Osteocyte (in vitro differentiated cells): ENCODE data around the gene NME7. TPM values are rescaled to one million over a fixed set of nuclear protein-coding genes. Genes with fewer than 3 reads are reported as not detected.

Source experiments
- DNase-seq: peaks from one replicate; pipeline ENCODE4 v3.0.0; 2021; ENCODE audit warnings: mixed read lengths; ENCODE audit not compliant: unreplicated experiment; ENCODE audit errors: extremely low spot score
- H3K27ac Mint-ChIP-seq: one replicate; pipeline ENCODE4 v1.8.0; 2021; ENCODE audit warnings: mild to moderate bottlenecking, mixed read lengths; ENCODE audit not compliant: unreplicated experiment
- H3K27me3 Mint-ChIP-seq: one replicate; pipeline ENCODE4 v1.8.0; 2021; ENCODE audit warnings: mixed read lengths; ENCODE audit not compliant: unreplicated experiment
- H3K36me3 Mint-ChIP-seq: one replicate; pipeline ENCODE4 v1.8.0; 2021; ENCODE audit warnings: mixed read lengths; ENCODE audit not compliant: unreplicated experiment
- H3K4me1 Mint-ChIP-seq: one replicate; pipeline ENCODE4 v1.8.0; 2021; ENCODE audit warnings: mixed read lengths; ENCODE audit not compliant: unreplicated experiment
- H3K4me3 Mint-ChIP-seq: one replicate; pipeline ENCODE4 v1.8.0; 2021; ENCODE audit warnings: mild to moderate bottlenecking, moderate library complexity, mixed read lengths; ENCODE audit not compliant: unreplicated experiment
- H3K9me3 Mint-ChIP-seq: one replicate; pipeline ENCODE4 v1.8.0; 2021; ENCODE audit warnings: mixed read lengths; ENCODE audit not compliant: unreplicated experiment
- CTCF ChIP-seq: fragments of 200-600 bp; sonication (generic); IDR thresholded peaks from 2 replicates; pipeline ENCODE4 v1.5.0; 2021; ENCODE audit warnings: antibody characterized with exemption, mild to moderate bottlenecking, moderate library complexity
- total RNA-seq: library from RNA; stranded (reverse); gene quantifications from 2 replicates; pipeline ENCODE4 v1.2.1, GENCODE V29; 2021

The NME7 gene
- total RNA-seq, 1 donor from 2014 or later: 20.5 TPM

DNA sequence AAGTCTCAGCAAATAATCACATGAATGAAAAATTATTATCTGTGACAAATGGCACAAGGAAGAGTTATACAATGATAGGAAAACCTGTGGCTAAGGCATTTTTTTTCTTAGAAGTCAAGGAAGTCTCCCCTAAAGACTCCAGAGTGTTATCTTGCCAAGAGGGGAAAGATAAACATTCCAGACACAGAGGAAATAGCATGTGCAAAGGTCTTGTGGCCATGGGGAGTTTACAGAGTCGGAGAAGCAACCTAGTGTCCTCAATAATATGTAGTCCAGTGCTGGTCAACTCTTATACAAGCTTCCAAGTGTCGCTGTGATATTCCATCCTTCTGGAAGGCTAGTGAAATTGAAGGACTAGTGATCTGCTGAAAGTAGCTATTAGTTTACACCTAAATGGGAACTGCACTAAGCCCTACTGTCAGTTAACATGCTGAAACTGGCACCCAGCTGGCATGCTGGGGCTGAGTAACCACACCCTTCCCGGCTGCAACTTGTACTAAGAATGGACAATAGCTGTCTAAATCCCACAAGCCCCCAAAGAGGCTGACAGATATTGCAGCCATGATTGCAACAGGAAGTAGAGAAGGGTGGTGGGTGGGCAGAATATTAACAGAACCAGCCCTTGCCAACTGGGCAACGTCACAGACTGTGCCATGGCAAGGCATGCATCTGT, 272.6 kb downstream of the NME7 start:
- DNase-seq: no peak
- H3K27ac Mint-ChIP-seq: no peak overlapping the region
- no peak overlapping the region for H3K4me3 Mint-ChIP-seq
- TF ChIP-seq CTCF: no peak
- H3K9me3 Mint-ChIP-seq: no peaks in the 10 kb centered on the region
- H3K27me3 Mint-ChIP-seq: peaks cover 7% of the 10 kb centered on the region
- H3K36me3 Mint-ChIP-seq: no peaks in the 10 kb centered on the region
- peaks cover 8% of the 10 kb centered on the region for H3K4me1 Mint-ChIP-seq

DNA sequence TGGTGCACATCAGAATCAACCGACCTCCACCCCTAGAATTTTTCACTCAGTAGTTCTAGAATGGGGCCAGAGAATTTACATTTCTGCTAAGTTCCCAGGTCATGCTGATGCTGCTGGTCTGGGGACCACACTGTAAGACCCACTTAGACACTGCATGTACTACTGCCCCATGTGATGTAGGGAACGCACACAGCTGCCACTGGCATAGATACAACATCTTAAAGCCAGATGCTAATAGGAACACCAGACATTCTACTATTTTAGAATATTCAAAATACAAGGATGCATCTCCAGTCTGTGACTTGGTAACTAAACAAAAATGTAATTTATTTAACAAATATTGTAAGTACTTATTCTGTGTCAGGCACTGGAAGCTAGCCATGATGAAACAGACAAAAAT, 275.2 kb downstream of the NME7 start:
- Mint-ChIP-seq H3K27me3 (peaks cover 7% of the 10 kb centered on the region), H3K27ac (no peak overlapping the region), H3K9me3 (no peaks in the 10 kb centered on the region), H3K36me3 (no peaks in the 10 kb centered on the region), H3K4me3 (no peak overlapping the region), H3K4me1 (peaks cover 8% of the 10 kb centered on the region)
- DNase-seq: no peak
- no peak for TF ChIP-seq CTCF

- no peak for TF ChIP-seq CTCF
- H3K9me3 Mint-ChIP-seq: no peaks in the 10 kb centered on the region
- H3K4me3 Mint-ChIP-seq: no peak overlapping the region
- H3K36me3 Mint-ChIP-seq: no peaks in the 10 kb centered on the region
- peak; percentile 19 for DNase-seq
- H3K4me1 Mint-ChIP-seq: peaks cover 8% of the 10 kb centered on the region
- H3K27ac Mint-ChIP-seq: no peak overlapping the region
- H3K27me3 Mint-ChIP-seq: peaks cover 7% of the 10 kb centered on the region
Measured at GRCh38 chr1:169091480-169091941, 276.1 kb downstream of the NME7 start.

GRCh38 chr1:169090900-169091311, 276.7 kb downstream of the NME7 start:
- H3K27ac Mint-ChIP-seq: no peak overlapping the region
- H3K4me1 Mint-ChIP-seq: peaks cover 8% of the 10 kb centered on the region
- no peaks in the 10 kb centered on the region for H3K36me3 Mint-ChIP-seq
- H3K9me3 Mint-ChIP-seq: no peaks in the 10 kb centered on the region
- H3K4me3 Mint-ChIP-seq: no peak overlapping the region
- TF ChIP-seq CTCF: no peak
- peaks cover 7% of the 10 kb centered on the region for H3K27me3 Mint-ChIP-seq
- peak; percentile 42 for DNase-seq

- Mint-ChIP-seq H3K9me3 (no peaks in the 10 kb centered on the region), H3K4me3 (no peak overlapping the region), H3K27me3 (peaks cover 7% of the 10 kb centered on the region), H3K36me3 (no peaks in the 10 kb centered on the region), H3K27ac (no peak overlapping the region), H3K4me1 (peaks cover 5% of the 10 kb centered on the region)
- DNase-seq: peak; percentile 0
- no peak for TF ChIP-seq CTCF
Measured at GRCh38 chr1:169090308-169090899, 277.2 kb downstream of the NME7 start.
